22Rv1 (cell line): ENCODE data around the gene CERK.

Experiments used
- CTCF ChIP-seq: fragments of 450-650 bp; IDR thresholded peaks from 2 replicates; pipeline ENCODE4 v1.5.1; 2017; ENCODE audit warnings: mild to moderate bottlenecking
- ZFX ChIP-seq: fragments of 450-650 bp; IDR thresholded peaks from 2 replicates; pipeline ENCODE4 v1.6.1; 2017; ENCODE audit warnings: antibody characterized with exemption, borderline replicate concordance

- TF ChIP-seq CTCF, result no peak
- TF ChIP-seq ZFX, result no peak
These were observed 16.8 kb upstream of the CERK start for GRCh38 chr22:46754826-46755225.
